Kidney (tissue), 14 donors: Measurements from ENCODE around the gene KCNQ2. TPM values are rescaled to one million over a fixed set of nuclear protein-coding genes. Genes with fewer than 3 reads are reported as not detected.

ENCODE experiments used
- DNase-seq, 5 donors: peaks; one replicate each; pipeline ENCODE4 v3.0.0-alpha.2; 2013 to 2020
- FAIRE-seq: peaks from 2 replicates; lab custom pipeline; 2012; peaks lifted over from hg19 to GRCh38; lab: Jason Lieb, UNC
- H3K27ac ChIP-seq, 2 donors: one replicate each; pipeline ENCODE4 v1.7.0; 2013; ENCODE audit warnings: low read depth in 2 of 2, low read length in 2 of 2, inconsistent platforms in 1 of 2
- H3K27me3 ChIP-seq: one replicate; pipeline ENCODE4 v1.7.1; 2013; ENCODE audit warnings: low read length, inconsistent platforms; ENCODE audit not compliant: control insufficient read depth, insufficient read depth
- H3K36me3 ChIP-seq, 3 donors: one replicate each; pipeline versions ENCODE4 v1.7.0 to v1.7.1; 2013; ENCODE audit warnings: low read length in 3 of 3, control low read depth in 1 of 3, inconsistent platforms in 1 of 3; ENCODE audit not compliant: insufficient read depth in 3 of 3, control insufficient read depth in 2 of 3
- H3K4me1 ChIP-seq, 3 donors: one replicate each; pipeline versions ENCODE4 v1.7.0 to v1.7.1; 2013; ENCODE audit warnings: low read length in 3 of 3, inconsistent platforms in 1 of 3, low read depth in 1 of 3; ENCODE audit not compliant: control insufficient read depth in 2 of 3, insufficient read depth in 2 of 3
- H3K4me3 ChIP-seq, 3 donors: one replicate each; pipeline versions ENCODE4 v1.7.0 to v1.8.1; 2013; ENCODE audit warnings: low read length in 3 of 3, control low read depth in 1 of 3, inconsistent platforms in 1 of 3
- H3K9ac ChIP-seq, 3 donors: one replicate each; pipeline versions ENCODE4 v1.7.0 to v1.7.1; 2013; ENCODE audit warnings: low read length in 3 of 3, control low read depth in 1 of 3, inconsistent platforms in 1 of 3
- H3K9me3 ChIP-seq, 3 donors: one replicate each; pipeline versions ENCODE4 v1.7.0 to v1.7.1; 2013; ENCODE audit warnings: low read length in 3 of 3, control low read depth in 1 of 3, inconsistent platforms in 1 of 3; ENCODE audit not compliant: control insufficient read depth in 2 of 3, insufficient read depth in 1 of 3
- CTCF ChIP-seq: IDR thresholded peaks from 3 replicates; pipeline ENCODE4 v1.5.1; 2012; ENCODE audit warnings: mild to moderate bottlenecking, moderate library complexity, borderline replicate concordance; ENCODE audit not compliant: insufficient read depth; ENCODE audit errors: extremely low read depth
- intact Hi-C: fragments of 100-400 bp; cut with DNase I; formaldehyde crosslinking; loops from one replicate; pipeline ENCODE4 v1.11.1; 2022
- polyA plus RNA-seq: library from polyadenylated mRNA; stranded (reverse); fragments of 350-450 nt; fragmentation: Illumina TruSeq; extraction: RNeasy Lipid Tissue Mini Kit (QIAGEN cat#74804); gene quantifications from one replicate; pipeline ENCODE4 v1.2.3, GENCODE V29; 2014; ENCODE audit warnings: low read depth, low replicate concordance; ENCODE audit not compliant: insufficient read depth
- total RNA-seq: library from RNA; stranded (reverse); fragmentation: NEBNext Ultra II Directional; extraction: Animal tissue kit (Norgen Biotek cat#: 25700); gene quantifications from one replicate; pipeline ENCODE4 v1.2.1, GENCODE V29; 2021
- donor health status: control.
- donor health status: control.
- donor health status: control.
- donor health status: control.
- donor health status: control.
- donor health status: DM: yes; HTN: yes; CAD: no.
- donor health status: Normal renal cell carcinoma (clear cell type).

The KCNQ2 gene
- total and polyA plus RNA-seq, 2 donors from 2014 or later = 2.2 TPM; not detected in 1

GRCh38 chr20:63502671-63503172, 30.3 kb upstream of the KCNQ2 start:
- Histone ChIP-seq H3K4me3 (no peak overlapping the region), H3K36me3 (no peaks in the 10 kb centered on the region), H3K4me1 (peaks cover 0 to 2% (median 0%) of the 10 kb centered on the region in 3 donors), H3K9me3 (peaks cover 0 to 14% (median 0%) of the 10 kb centered on the region in 3 donors), H3K27ac (no peak overlapping the region), H3K27me3 (peaks cover 2% of the 10 kb centered on the region), H3K9ac (no peak overlapping the region)
- FAIRE-seq (no peak), DNase-seq (peak in 4 of 5 donors; percentile 36 to 83 (median 62))
- TF ChIP-seq CTCF = no peak
- intact Hi-C loops = no loop called here

- DNase-seq (peak; percentile 71 to 86 (median 79)), FAIRE-seq (no peak)
- no peaks in the 10 kb centered on the region for H3K36me3 ChIP-seq
- H3K9me3 ChIP-seq = peaks cover 0 to 14% (median 0%) of the 10 kb centered on the region in 3 donors
- no peak overlapping the region for H3K4me3 ChIP-seq
- TF ChIP-seq CTCF = no peak
- H3K27me3 ChIP-seq = peaks cover 2% of the 10 kb centered on the region
- H3K4me1 ChIP-seq = peaks cover 0 to 2% (median 0%) of the 10 kb centered on the region in 3 donors
- H3K27ac ChIP-seq = no peak overlapping the region
- H3K9ac ChIP-seq = no peak overlapping the region
- intact Hi-C loops = no loop called here
These were observed 29.6 kb upstream of the KCNQ2 start for GRCh38 chr20:63501818-63502670.

- H3K9me3 ChIP-seq = peaks cover 0 to 14% (median 0%) of the 10 kb centered on the region in 3 donors
- intact Hi-C loops = no loop called here
- peaks cover 2% of the 10 kb centered on the region for H3K27me3 ChIP-seq
- H3K4me1 ChIP-seq = peaks cover 0 to 2% (median 0%) of the 10 kb centered on the region in 3 donors
- no peak for TF ChIP-seq CTCF
- FAIRE-seq = no peak
- no peaks in the 10 kb centered on the region for H3K36me3 ChIP-seq
- no peak overlapping the region for H3K27ac ChIP-seq
- peak in 1 of 5 donors; percentile 40 for DNase-seq
- no peak overlapping the region for H3K9ac ChIP-seq
- H3K4me3 ChIP-seq = no peak overlapping the region
These were observed 28.7 kb upstream of the KCNQ2 start for GRCh38 chr20:63500902-63501817.
